ENCODE measurements around the gene STKLD1.
A peak's percentile ranks its signal among the peaks of the same experiment; 100 is the strongest.
"Not testable (repeated sequence)": the region's sequence is repeated elsewhere in the genome, so short reads cannot be mapped to it uniquely, and the experiment has no call there.

Gene STKLD1

DNA sequence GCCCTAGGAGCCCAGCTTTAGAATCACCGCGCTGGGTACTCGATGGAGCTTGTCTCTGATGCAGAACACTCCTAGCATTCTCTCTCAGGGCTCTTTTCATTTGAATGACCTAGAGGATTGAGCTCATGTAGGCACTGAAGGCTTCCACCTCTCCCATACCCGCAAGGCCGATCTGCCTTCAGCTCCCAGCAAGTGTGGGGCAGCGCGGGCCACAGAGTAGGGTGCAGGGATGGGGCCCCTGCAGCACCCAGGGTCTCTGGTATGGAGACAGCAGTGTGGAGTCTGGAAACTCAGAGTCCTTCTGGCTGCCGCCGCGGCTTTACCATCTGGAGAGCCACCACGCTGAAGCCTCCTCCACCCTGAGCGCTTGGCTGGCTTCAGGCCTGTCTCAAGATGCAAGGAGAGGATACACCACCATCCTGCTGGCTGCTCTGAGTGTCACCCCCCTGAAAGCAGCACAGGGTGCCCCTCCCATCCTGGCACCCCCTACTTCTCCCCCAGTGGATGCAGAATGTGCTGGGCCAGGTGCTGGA, 12.9 kb downstream of the STKLD1 start:
- no peak for DNase-seq

DNA sequence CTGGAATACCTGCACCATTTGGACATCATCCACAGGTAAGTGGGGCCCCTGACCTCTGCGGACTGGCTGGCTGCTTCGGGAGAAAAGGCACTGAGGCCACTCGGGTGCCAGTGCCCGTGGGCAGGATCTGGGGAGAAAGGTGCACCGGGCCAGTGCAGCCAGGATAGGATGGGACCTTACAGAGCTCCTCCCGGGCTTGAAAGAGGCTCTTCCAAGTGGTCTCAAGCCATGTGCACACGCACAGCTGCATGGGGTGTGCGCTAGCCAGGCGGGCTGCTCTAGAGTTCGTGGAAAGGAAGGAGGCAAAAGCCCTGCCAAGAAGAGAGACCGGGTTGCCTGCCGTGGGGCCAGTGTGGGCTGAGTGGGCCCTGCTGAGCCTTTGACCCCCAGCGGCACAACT, 13.4 kb downstream of the STKLD1 start:
- no peak for DNase-seq

DNA sequence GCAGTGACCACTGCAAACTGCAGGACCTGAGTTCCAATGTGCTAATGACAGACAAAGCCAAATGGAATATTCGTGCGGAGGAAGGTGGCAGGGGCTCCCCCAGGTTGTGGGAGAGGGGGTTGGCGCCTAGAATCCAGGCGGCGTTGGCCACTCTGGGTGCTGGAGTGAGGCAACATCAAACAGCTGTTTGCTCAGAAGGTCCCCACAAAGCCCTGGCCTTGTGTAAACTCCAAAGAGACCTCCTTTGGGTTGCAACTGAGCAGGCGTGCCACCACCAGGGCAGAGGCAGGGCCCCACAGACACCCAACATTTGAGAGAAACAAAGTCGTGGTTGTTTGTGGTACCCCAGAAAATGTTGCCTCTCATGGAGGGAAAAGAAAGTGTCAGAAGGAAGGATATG, 14.5 kb downstream of the STKLD1 start:
- DNase-seq: no peak

DNA sequence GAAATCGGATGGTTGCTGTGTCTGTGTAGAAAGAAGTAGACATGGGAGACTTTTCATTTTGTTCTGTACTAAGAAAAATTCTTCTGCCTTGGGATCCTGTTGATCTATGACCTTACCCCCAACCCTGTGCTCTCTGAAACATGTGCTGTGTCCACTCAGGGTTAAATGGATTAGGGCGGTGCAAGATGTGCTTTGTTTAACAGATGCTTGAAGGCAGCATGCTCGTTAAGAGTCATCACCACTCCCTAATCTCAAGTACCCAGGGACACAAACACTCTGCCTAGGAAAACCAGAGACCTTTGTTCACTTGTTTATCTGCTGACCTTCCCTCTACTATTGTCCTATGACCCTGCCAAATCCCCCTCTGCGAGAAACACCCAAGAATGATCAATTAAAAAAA, 15.3 kb downstream of the STKLD1 start:
- DNase-seq: not testable (repeated sequence)

DNA sequence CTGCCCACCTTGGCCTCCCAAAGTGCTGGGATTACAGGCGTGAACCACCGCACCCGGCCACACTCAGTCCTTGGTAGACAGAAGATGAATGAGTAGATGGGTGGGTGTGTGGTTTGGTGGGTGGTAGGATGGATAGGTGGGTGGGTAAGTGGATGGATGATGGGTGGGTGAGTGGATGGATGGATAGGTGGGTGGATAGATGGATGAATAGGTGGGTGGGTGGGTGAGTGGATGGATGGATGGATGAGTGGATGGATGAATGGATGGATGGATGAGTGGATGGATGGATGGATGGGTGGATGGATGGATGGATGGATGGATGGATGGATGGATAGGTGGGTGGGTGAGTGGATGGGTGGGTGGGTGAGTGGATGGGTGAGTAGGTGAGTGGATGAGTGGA, 16.1 kb downstream of the STKLD1 start:
- not testable (repeated sequence) for DNase-seq

DNA sequence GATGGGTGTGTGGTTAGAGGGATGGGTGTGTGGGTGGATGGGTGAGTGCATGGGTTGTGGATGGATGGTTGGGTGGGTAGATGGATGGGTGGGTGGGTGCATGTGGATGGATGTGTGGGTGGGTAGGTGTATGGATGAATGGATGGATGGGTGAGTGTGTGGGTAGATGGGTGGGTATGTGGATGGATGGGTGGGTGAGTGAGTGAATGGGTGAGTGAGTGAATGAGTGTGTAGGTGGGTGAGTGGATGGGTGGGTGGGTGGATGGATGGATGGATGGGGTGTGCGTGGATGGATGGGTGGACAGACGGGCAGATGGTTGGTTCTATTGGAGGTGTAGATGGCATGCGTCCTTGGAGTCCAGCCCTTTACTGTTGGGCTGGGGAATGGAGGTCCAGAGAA, 17.2 kb downstream of the STKLD1 start:
- no peak for DNase-seq

DNA sequence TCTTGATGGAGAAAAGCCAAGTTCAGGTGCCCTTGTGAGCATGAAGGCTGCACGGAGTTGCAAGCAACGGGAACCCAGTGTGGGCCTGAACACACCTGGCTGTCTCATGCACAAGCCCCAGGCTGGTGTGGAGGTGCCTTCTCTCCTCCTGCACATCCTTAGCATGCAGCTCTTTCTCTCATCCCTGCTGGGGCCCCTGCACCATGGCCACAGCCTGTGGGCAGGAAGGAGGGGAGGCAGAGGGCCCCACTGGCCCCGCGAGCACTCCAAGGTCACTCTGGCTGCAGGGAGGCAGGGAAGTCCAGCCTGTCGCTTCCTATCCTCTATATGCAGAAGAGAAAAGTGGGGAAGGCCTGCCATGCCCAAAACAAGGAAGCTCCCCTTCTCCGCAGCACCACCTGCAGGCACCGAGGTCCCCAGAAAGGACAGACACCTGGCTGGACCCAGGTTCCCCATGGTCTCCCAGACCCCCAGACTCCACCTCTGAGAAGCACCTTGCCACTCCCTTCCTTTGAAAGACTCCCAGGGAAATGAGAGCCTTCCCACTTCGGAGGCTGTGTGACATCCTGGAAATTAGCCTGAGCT, 18.6 kb downstream of the STKLD1 start:
- no peak for DNase-seq

DNA sequence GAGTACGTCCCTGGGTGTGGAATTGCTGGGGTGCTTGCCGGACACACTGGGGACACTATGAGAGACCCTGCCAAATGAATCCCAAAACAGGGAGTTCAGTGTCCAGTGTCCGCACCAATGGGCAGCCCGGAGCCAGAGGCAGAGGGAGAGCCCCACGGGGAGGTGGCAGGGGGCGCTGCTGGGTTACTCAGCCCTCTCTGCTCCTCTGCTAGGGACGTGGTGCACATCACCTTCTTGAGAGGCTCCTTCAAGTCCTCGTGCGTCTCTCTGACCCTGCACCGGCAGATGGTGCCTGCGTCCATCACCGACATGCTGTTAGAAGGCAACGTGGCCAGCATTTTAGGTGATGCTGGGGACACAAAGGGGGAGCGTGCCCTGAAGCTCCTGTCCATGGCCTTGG, 20.8 kb downstream of the STKLD1 start:
- DNase-seq: peak; percentile 67

DNA sequence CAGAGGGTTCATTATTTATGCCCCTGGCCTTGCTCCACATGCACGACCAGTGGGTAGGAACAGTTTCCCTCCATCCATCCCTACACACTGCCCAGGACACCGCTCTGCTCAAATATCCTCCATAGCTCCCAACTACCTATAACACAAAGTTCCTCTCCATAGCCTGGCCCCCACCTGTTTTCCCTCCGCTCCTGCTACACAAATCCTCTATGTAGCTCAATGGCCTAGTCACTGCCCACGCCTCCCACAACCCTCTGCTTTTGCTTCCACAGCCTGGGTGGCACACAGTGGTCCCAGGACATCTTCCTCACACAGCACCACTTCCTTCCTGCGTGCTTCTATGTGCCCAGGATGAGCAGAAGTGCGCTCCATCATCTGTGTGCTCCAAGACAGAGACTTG, 21.2 kb downstream of the STKLD1 start:
- no peak for DNase-seq

DNA sequence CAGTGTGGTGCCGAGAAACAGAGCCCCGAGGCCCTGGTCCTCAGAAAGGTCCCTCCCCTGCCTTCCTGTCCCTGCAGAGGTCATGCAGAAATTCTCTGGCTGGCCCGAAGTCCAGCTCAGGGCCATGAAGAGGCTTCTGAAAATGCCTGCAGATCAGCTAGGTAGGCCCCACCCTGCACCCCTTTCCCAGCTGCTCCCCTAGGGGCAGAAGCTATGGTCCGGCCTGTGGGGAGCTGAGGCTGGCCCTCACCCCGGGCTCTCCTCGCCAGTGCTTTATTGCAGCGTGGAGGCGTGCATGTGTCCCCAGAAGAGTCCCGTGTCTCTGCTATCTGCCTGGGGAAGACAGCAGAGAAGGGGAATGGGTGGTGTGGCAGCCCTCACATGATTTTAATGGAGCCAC, 21.7 kb downstream of the STKLD1 start:
- no peak for DNase-seq

DNA sequence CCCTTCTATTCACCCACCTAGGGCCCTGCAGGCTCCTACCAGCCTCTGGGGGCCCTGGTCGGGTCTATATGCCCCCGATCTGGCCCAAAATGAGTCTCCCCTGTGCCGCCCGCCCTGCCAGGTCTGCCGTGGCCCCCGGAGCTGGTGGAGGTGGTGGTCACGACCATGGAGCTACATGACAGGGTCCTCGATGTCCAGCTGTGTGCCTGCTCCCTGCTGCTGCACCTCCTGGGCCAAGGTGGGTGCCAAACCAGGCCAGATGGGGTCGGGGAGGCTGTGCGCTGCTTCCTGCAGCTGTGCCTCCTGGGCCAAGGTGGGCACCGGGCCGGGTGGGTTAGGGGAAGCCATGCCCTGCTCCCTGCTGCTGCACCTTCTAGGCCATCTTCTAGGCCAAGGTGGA, 24.1 kb downstream of the STKLD1 start:
- DNase-seq: no peak

DNA sequence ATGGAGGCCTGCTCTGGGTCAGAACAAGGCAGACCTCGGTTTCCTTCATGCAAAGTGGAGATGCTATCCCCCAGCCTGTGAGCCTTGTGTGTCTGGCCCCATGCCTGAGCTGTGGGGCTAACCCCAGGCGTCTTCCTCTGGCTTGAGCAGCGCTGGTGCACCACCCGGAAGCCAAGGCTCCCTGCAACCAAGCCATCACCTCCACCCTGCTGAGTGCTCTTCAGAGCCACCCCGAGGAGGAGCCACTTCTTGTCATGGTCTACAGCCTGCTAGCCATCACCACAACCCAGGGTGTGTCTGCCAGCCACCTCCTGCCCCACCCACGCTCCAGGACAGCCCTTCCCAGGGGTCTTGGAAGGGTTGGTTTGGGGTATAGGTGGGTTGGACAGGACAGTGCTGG, 25.4 kb downstream of the STKLD1 start:
- DNase-seq: no peak

DNA sequence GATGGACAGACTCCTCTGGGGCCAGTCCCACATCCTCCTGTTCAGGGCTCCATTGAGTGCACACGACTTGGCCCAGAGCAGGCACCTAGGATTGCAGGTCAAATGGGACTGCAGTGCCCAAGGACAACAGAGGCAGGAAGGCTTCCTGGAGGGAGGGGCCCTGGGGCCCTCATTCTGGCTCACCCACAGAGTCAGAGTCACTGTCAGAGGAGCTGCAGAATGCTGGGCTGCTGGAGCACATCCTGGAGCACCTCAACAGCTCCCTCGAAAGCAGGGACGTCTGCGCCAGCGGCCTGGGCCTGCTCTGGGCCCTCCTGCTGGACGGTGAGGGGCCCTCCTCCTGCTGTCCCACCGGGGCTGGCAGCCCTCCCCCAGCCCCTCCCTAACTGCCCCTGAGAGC, 26.5 kb downstream of the STKLD1 start:
- peak; percentile 7 for DNase-seq

DNA sequence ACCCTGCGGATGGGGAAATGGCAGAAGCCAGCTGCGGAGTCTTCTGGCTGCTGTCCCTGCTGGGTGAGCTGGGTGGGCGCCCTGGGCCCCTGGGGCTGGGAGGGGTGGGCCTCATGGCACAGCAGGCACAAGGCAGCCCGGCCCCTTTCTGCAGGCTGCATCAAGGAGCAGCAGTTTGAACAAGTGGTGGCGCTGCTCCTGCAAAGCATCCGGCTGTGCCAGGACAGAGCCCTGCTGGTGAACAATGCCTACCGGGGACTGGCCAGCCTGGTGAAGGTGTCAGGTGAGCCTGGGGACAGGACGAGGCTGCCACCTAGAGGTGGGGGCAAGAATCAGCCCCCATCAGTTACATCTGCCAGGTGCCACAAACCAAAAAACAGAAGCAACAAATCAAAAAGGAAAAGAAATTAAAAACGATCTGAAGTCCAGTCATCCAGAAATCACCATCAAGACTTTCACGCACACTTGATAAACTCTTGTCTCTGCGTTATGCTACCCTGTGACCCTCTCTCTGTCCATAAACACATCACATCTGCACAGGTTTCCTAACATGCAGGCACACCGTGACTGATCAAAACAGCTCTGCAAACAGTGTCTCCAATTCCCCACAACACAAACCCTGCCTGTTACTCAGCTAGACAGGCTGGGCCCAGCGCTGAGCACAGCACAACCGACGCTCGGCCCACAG, 27.7 kb downstream of the STKLD1 start:
- peak; percentile 71 for DNase-seq

DNA sequence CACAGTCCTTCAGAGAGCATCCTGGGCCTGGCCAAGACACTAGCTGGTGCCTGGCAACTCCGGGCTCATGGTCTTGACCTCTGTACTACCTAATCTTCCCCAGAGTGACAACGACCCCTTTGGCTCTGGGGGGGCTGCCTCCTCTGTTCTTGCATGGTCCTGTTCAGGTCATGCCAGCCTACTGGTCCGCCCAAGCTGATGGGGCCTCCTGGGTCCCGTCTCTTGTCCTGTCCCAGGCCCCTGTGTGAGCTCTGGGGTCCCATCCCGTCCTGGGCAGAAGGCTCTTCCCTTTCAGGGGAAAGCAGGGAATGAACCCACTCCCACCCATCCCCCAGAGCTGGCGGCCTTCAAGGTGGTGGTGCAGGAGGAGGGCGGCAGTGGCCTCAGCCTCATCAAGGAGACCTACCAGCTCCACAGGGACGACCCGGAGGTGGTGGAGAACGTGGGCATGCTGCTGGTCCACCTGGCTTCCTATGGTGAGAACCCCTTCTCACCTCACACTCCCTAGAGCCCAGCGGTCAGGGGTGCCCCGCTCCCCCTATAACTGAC, 28.4 kb downstream of the STKLD1 start:
- DNase-seq: peak; percentile 6

DNA sequence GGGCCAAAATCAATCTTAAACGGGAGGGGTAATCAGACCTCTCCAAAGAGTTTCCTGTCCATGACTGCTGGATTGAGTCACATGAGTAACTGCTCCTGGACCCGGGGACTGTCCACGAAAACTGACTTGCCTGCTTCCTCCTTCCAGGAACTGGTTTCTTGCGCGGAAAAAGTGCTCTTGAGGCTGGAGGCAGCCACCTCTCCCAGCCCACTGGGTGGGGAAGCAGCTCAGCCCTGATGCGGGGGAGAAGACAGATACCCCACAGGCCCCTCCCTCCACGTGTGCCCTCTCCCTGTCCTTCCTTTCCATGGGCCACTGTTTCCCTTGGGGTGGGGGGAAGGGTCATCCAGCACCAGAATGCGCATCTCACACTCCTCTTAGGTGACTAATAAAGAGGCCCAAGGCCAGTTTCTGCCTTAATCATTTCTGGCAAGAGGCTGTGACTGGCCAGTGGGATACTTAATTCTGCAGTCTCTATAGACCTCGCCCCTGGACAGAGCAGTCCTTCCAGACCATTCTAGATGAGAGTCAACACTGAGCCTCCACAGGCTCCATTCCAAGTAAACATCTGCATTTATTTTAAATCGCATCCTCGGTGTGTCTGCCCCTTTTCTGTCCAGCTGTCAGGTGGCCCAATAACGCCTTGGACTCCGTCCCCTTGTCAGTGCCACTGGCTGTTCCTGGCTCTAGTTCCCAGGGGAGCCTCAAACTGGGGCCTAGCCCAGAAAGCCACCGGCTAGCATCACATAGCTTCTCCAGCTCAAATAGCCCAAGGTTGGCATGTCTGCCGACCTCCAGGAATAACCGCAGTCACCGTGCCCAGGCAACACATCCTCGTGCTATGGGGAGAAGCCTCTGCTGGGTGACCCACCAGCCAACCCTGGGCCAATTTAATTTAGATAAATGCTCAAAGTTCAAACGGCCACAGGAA, 29.6 kb downstream of the STKLD1 start:
- DNase-seq: no peak

DNA sequence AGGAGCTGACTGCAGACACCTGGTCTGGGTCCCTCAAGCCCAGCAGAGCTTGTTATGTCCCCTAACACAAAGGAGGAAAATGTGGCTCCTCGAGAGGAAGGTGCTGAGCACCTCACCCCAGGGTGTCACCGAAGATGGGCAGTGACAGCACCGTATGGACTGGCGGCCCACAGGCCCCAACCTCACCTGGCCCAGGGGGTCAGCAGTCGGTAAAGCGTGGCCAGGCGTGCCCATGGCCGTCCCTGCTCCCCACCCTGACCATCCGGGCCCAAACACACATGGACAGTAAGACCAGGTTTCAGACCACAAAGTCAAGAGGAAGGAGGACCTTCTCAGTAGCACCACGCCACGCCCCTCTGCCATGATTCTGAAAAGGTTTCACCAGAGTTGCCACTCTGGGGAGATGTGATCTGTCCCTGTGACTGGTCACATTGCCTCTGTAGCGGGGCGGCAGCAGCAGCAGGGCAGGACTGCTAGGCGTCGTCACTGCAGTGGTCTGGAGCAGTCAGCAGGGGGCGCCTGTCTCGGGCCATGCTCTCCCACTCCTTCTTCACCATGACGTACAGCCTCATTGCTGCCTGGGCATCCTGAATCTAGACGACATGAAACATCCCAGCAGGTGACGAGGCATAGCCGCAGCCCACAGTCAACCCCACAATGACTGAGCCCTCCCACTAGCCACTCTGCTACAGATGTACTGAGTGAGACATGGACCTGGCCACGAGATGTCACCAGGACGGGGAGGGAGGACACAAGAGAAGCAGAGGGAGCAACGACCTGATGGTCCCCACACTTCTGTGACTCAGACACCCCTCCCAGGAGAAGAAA, 30.5 kb downstream of the STKLD1 start:
- peak; percentile 57 for DNase-seq

DNA sequence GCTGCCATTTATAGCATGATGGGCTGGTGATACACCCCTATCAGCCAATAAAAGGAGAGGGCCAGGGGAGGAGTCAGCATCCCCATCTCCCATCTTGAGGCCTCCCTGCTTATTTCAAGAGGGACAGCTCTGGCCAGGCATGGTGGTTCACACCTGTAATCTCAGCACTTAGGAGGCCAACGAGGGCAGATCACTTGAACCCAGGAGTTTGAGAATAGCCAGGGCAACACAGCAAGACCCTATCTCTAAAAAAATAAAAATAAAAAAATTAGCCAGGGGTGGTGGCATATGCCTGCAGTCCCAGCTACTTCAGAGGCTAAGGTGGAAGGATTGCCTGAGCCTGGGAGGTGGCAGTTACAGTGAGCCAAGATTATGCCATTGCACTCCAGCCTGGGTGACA, 31.9 kb downstream of the STKLD1 start:
- peak; percentile 10 for DNase-seq

DNA sequence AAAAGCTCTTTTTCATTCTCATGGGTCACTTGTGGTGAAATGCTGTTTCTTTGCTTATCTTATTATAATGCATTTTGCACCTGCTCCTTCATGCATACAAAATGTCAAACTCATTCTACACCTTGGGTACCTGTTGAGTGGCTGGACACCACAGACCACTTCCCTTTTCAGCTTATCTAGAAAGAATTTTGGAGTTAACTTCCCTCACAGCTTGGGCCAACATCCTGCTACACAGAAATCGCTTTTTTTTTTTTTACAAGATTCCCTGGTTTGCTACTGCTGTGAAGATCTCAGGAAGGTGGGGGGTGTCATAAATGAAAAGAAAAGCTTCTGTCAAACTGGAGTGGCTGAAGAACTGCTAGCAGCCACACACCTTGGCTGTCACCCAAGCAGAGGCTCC, 39.0 kb downstream of the STKLD1 start:
- DNase-seq: no peak

DNA sequence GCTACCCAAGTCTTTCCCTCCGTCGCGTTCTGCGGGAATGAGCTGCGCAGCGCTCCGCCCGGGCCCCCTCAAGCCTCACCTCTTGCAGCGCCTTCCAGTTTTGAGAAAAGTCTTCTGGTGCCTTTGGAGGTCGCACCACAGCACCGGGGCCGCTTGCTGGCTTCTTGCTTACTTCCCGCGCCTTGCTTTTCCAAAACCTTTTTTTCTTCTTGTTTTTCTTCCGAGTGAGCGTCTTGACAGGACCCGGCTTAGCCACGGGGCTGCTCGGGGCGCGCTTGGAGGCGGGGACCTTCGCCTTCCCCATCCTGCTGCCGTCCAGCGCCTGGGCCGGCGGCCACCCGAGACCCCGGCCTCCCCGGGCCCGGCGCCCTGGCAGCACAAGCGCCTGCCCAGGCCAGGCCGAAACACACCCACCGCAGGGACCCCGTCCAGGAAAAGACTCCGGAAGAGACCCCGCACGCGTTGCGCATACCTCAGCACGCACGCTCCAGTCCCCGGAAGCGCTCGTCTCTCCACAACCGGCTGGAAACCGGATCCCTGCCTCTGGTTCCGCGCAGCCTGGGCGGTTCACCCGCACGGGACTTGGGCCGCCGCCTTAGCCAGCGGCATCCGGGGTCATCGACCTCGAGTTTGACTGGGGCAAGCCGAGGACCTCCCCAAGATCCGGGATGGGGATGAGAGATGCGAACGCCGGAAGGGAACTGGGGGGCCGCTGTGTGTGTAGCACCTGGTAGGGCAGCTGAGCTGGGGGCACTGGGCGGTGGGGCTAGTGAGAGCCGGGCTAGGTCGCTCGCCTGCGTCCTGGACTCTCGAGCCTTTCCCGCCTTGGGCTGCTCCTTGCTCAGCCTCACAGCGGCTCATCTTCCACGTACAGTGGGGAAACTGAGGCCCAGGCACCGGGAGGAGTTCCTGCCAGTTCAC, 41.6 kb downstream of the STKLD1 start, which contains the start of gene REXO4:
Gene REXO4, minus strand, starts transcription at position 470 of the 921 bp plus-strand sequence. Its CDS starts 166 bp downstream, at position 304.
- DNase-seq: peak; percentile 65

DNA sequence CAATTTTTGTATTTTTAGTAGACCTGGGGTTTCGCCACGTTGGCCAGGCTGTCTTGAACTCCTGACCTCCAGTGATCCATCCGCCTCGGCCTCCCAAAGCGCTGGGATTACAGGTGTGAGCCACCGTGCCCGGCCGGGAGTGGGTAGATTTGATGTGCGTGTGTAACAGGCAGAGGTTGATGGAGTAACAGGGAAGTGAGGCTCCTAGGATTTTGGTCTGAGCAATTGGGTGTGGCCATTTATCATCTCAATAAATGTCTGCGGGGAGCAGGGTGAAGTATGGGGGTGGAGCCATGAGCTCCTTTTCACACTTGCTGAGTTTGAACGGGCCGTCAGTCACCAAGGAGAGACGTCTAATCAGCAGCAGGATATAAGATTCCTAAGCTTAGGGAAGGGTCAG, 42.8 kb downstream of the STKLD1 start:
- no peak for DNase-seq
